Glomerular visceral epithelial cell (primary cell): ENCODE measurements around the gene PRKCE.
"Not testable (repeated sequence)": the region's sequence is repeated elsewhere in the genome, so short reads cannot be mapped to it uniquely, and the experiment has no call there.

Source experiments
- DNase-seq: peaks from one replicate; pipeline ENCODE4 v3.0.0-alpha.2; 2016; ENCODE audit errors: extremely low spot score

Gene PRKCE

GRCh38 chr2:45857867-45858520 lies 206.5 kb downstream of the PRKCE start:
- DNase-seq: no peak

GRCh38 chr2:45858872-45859271 lies 207.4 kb downstream of the PRKCE start:
- DNase-seq: not testable (repeated sequence)

DNA sequence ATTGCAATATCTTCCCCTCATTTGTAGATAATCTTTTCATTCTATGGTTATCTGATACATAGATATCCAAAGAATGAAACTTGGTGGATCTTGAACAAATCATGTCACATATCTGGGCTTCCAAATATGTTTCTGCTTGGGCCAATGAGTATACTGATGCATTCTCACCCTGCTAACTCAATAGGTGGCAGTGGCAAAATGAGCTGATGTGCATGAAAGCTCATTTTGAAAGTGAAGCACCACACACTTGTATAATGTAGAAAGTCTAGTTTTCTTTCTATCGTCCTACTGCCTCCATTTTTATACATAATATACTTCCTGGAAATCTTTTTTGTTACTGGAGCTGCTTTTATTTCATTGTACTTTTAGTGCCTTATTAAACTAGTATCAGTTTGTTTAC lies 208.2 kb downstream of the PRKCE start:
- DNase-seq: no peak

- DNase-seq: peak; percentile 35
Measured at GRCh38 chr2:45860136-45861121, 209.0 kb downstream of the PRKCE start.

GRCh38 chr2:45862843-45863242 lies 211.4 kb downstream of the PRKCE start:
- no peak for DNase-seq

DNA sequence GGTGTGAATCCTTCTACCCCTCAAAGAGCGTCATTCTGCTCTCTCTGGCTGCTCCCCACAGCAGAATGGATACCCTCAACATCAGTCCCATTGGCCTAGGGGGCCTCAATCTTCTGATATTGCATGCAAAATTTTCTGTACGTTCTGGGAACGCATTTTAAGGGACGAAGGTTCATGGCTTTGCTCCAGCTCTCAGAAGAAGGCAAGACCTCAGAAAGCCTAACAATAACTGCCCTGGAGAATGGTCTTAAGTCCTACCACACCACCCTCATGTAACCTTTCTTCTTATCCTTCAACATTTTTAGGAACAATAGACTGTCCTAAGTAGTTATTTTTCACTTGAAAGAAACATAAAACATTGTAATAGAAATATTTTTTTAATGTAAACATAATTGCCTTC lies 212.6 kb downstream of the PRKCE start:
- no peak for DNase-seq

GRCh38 chr2:45867349-45867748 lies 215.9 kb downstream of the PRKCE start:
- no peak for DNase-seq

GRCh38 chr2:45867800-45868199 lies 216.3 kb downstream of the PRKCE start:
- no peak for DNase-seq

- DNase-seq: no peak
Measured at GRCh38 chr2:45869165-45869501, 217.7 kb downstream of the PRKCE start.

DNA sequence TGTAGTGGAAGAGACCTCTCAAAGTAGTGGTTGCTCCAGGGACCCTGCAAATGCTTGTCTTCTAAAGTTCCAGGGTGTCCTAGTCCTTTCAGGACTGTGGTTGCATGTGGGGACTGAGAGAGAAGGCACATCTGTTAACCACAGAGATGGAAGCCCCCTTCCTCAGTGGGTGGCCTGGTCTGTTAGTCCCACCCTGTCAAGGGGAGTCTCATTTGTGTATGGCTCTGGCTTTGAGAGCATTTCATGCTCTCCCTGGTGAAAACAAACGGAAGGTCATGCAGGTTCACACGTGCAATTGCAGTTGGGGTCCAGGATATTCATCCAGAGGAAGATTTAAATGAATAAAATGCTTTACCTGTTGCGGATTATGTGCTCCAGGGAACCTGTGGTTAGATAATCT lies 219.6 kb downstream of the PRKCE start:
- no peak for DNase-seq

GRCh38 chr2:45871541-45871940 lies 220.1 kb downstream of the PRKCE start:
- DNase-seq: no peak

DNA sequence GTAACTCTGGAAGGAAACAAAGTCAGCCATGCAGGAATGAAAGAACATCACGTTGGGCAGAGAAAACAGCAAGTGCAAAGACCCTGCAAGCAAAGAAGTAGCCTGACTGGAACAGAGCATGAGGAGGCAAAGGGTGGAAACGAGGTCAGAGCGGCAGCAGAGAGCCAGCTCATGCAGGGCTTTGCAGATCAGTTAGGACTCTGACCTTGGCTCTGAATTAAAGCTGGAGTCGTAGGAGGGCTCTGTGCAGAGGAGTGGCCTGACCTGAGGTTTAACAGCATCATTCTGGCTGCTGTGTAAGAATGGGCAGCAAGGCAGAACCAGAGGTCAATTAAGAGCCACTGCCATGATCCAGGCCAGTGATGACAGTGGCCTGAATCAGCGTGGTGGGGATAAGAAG lies 220.7 kb downstream of the PRKCE start:
- DNase-seq: peak; percentile 63

- no peak for DNase-seq
Measured at GRCh38 chr2:45874344-45874743, 222.9 kb downstream of the PRKCE start.

GRCh38 chr2:45876611-45877010 lies 225.1 kb downstream of the PRKCE start:
- no peak for DNase-seq

GRCh38 chr2:45879406-45879805 lies 227.9 kb downstream of the PRKCE start:
- no peak for DNase-seq

DNA sequence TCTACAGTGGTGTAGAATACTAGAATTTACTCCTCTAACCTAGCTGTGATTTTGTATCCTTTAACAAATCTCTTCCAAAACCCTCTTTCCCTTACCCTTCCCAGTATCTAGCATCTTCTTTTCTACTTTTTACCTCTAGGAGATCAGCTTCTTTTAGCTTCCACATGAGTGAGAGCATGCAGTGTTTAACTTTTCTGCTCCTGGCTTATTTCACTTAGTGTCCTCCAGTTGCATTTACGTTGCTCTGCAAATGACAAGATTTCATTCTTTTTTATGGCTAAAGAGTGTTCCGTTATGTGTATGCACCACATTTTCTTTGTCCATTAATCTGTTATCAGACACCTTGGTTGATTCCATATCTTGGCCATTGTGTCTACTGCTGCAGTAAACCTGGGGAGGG lies 228.5 kb downstream of the PRKCE start:
- no peak for DNase-seq

DNA sequence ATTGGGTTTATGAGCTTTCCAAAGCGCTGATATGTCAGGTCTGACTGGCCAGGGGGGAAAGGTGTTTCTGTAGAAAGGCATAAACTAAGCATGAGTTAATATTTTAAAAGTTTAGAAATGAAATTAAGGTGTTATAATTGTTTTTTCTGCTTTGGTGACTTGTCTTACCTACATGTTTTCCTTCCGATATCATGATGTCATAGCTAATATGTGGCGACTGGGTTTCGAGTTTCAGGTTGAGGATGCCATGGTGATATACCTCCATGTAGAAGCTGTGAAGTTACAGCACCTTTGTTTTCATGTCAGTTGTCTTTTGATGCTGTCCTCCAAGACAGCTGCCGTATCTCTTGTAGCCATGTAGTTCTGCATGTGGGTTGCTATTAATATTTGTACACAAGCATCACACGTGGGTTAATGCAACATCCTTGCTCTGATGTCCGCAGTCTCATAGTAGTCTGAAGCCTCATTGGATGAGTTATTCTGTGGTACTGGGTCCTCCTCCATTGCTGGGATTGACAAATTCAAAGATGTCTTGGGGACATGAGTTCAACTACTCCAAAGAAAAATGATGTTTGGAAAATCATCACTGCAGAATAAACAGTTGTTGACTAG lies 230.6 kb downstream of the PRKCE start:
- DNase-seq: no peak

DNA sequence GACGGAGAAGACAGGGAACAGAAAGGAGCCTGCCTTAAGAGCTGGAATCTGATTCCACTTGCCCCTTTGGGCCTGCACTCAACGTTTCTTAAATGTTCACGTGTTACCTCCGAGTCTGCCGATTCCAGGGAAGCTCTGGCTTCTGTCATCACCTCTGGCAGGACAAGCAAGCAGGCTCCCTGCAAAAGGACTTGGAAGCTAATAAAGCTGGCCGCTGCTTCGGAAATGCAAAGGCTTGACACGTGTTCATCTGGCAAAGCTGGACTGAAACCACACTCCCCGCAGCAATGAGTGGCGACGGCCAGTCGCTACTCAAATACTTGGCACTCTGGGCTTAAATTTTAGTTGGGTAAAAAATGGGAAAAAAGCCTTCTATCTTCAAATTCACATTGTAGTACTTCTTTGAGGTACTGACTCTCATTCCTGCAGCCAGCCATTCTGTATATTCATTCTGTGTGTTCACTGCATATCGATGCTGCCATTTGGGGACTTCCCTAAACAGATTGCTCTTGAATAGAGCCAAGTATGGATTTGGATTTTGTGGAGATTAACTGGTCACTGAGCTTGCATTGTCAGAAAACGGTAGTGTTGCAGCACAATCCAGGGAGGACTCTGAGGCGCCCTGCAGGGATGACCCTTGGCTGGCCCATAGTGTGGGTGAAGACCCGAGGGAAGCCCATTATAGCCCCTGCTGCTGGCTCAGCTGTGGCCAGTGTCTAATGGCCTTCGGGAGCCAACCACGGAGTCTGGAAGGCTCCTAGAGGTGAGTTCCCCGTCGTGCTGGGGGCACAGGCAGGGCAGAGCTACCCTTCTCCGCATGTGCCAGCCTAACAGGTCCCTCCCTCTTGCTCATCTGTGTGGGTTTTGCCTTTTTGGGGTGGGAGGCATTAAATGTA lies 231.5 kb downstream of the PRKCE start:
- no peak for DNase-seq

DNA sequence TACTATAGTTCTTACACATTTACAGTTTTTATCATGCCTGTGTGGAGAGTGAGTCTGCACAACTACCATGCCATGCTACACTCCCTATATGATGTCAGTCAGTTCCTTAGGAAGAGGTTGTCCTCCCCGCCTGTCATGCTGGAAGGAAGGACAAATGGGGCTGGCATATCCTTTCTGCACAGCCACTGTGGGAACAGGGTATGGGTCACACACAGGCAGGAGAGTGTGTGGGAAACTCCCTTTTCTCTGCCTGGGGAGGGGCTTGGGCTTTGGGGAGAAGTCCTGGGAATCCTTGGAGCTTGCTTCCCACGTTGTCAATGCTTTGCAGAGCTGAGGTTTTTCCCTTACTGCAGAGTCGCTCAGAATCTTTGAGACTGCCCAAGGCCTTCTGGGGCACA lies 232.1 kb downstream of the PRKCE start:
- DNase-seq: no peak

DNA sequence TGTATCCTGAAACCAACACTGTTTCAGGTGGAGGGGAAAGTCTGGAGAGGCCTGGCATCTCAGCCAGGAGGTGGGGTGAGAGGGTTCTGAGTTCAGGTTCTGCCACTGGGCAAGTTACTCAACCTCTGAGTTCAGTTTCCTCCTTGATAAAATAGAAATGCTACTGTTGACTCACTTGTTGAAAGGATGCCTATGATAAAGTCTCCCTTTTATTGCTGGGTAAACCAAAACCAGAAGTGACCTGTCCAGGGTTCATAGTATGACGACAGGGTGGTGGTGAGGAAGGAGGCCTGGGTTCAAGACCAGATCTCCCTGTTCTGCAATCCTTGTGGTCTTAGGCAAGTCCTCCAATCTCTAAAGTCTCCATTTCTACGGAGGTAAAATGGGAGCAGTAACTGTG lies 232.7 kb downstream of the PRKCE start:
- no peak for DNase-seq

- DNase-seq: no peak
Measured at GRCh38 chr2:45885171-45885621, 233.7 kb downstream of the PRKCE start.
